Gastroesophageal sphincter (tissue), 4 donors: ENCODE measurements around the gene UGT2B15. TPM values are rescaled to one million over a fixed set of nuclear protein-coding genes. Genes with fewer than 3 reads are reported as not detected.
"Not testable (repeated sequence)": the region's sequence is repeated elsewhere in the genome, so short reads cannot be mapped to it uniquely, and the experiment has no call there.

Source experiments
- ATAC-seq: fragments of 150-250 bp; one replicate; pipeline ENCODE4 v1.9.1; 2016; ENCODE audit warnings: mild to moderate bottlenecking, moderate library complexity
- H3K27ac ChIP-seq, 4 donors: fragments of 200-600 bp; sonication (generic) in 3 of 4; 1 replicate in 3 of 4; 2 replicates in 1 of 4; pipeline ENCODE4 v1.5.1; 2016 to 2019
- H3K27me3 ChIP-seq: fragments of 200-600 bp; sonication (generic); one replicate; pipeline ENCODE4 v1.5.1; 2019
- H3K36me3 ChIP-seq, 2 donors: fragments of 200-600 bp; sonication (generic); one replicate each; pipeline ENCODE4 v1.5.1; 2019; ENCODE audit warnings: control low read depth in 1 of 2
- H3K4me1 ChIP-seq, 3 donors: fragments of 200-600 bp; sonication (generic); 1 replicate in 2 of 3; 2 replicates in 1 of 3; pipeline ENCODE4 v1.5.1; 2016 to 2019; ENCODE audit warnings: control low read depth in 2 of 3
- H3K4me3 ChIP-seq, 2 donors: fragments of 200-600 bp; sonication (generic); one replicate each; pipeline ENCODE4 v1.5.1; 2019; ENCODE audit warnings: mild to moderate bottlenecking in 1 of 2, moderate library complexity in 1 of 2
- H3K9me3 ChIP-seq, 3 donors: fragments of 200-600 bp; sonication (generic); one replicate each; pipeline ENCODE4 v1.5.1; 2017 to 2019; ENCODE audit warnings: control low read depth in 2 of 3
- CTCF ChIP-seq, 4 experiments: fragments of 200-600 bp in 2 of 4; fragments of 450-650 bp in 2 of 4; sonication (generic) in 1 of 4; IDR thresholded peaks; one replicate each; pipeline ENCODE4 v1.5.1; 2017 to 2019; ENCODE audit warnings: antibody characterized with exemption in 4 of 4, mild to moderate bottlenecking in 2 of 4, moderate library complexity in 2 of 4
- EP300 ChIP-seq: sonication (generic); formaldehyde crosslinking; IDR thresholded peaks from one replicate; pipeline ENCODE4 v1.6.1; 2017; ENCODE audit warnings: antibody characterized with exemption, mild to moderate bottlenecking
- POLR2A ChIP-seq, 2 donors: fragments of 450-650 bp; IDR thresholded peaks; one replicate each; pipeline ENCODE4 v1.6.1; 2017; ENCODE audit warnings: antibody characterized with exemption in 2 of 2, mild to moderate bottlenecking in 2 of 2, moderate library complexity in 1 of 2
- POLR2AphosphoS5 ChIP-seq: sonication (generic); formaldehyde crosslinking; IDR thresholded peaks from one replicate; pipeline ENCODE4 v1.6.1; 2017; ENCODE audit warnings: antibody characterized with exemption
- WGBS, 2 donors: methylation state at CpG; one replicate each; pipeline ENCODE4 v1.1.5; 2018; ENCODE audit warnings: low coverage in 1 of 2; 5-methylcytosine and 5-hydroxymethylcytosine counted together
- total RNA-seq, 4 donors: library from RNA; depleted of rRNA; stranded (reverse); fragments of >200 nt; gene quantifications; one replicate each; pipeline ENCODE4 v1.1.0, GENCODE V29; 2016

Gene UGT2B15
- total RNA-seq, 4 donors from 2014 or later = not detected

- no peaks in the 10 kb centered on the region for H3K27me3 ChIP-seq
- no peak for ATAC-seq
- H3K27ac ChIP-seq = no peak overlapping the region
- no peaks in the 10 kb centered on the region for H3K4me1 ChIP-seq
- TF ChIP-seq POLR2A (IDR thresholded peaks at IDR 0.05) (no peak), EP300 (no peak), CTCF (IDR thresholded peaks at IDR 0.05) (no peak), POLR2AphosphoS5 (no peak)
- no peaks in the 10 kb centered on the region for H3K36me3 ChIP-seq
- no peak overlapping the region for H3K4me3 ChIP-seq
- H3K9me3 ChIP-seq = no peaks in the 10 kb centered on the region
Observed at GRCh38 chr4:68658672-68659071, 11.8 kb downstream of the UGT2B15 start.

GRCh38 chr4:68657022-68657594 is 13.3 kb downstream of the UGT2B15 start:
- not testable (repeated sequence) for H3K27ac ChIP-seq

GRCh38 chr4:68656445-68656973 is 13.9 kb downstream of the UGT2B15 start:
- not testable (repeated sequence) for H3K4me1 ChIP-seq, H3K36me3 ChIP-seq, H3K27me3 ChIP-seq, ATAC-seq, H3K27ac ChIP-seq, H3K9me3 ChIP-seq, H3K4me3 ChIP-seq
- 61 to 100% methylated on average over 1 to 2 of the region's 2 CpGs for WGBS, 2 donors

More at GRCh38 chr4:68657022-68657594, 13.3 kb downstream of the UGT2B15 start:
- H3K36me3 ChIP-seq, H3K4me1 ChIP-seq, ATAC-seq, H3K27me3 ChIP-seq, H3K4me3 ChIP-seq, H3K9me3 ChIP-seq: not testable (repeated sequence)

- Histone ChIP-seq H3K27ac (no peak overlapping the region), H3K4me3 (no peak overlapping the region), H3K9me3 (no peaks in the 10 kb centered on the region), H3K36me3 (no peaks in the 10 kb centered on the region), H3K4me1 (no peaks in the 10 kb centered on the region), H3K27me3 (no peaks in the 10 kb centered on the region)
- no peak for TF ChIP-seq CTCF (IDR thresholded peaks at IDR 0.05)
- TF ChIP-seq POLR2A (IDR thresholded peaks at IDR 0.05) = no peak
- no peak for TF ChIP-seq EP300
- no peak for TF ChIP-seq POLR2AphosphoS5
- WGBS, 2 donors = 64 to 68% methylated on average over 2 of the region's 3 CpGs
- no peak for ATAC-seq
Observed at GRCh38 chr4:68655764-68656444, 14.5 kb downstream of the UGT2B15 start.

GRCh38 chr4:68654946-68655721 is 15.3 kb downstream of the UGT2B15 start:
- no peak for TF ChIP-seq EP300
- TF ChIP-seq POLR2AphosphoS5 = no peak
- TF ChIP-seq POLR2A (IDR thresholded peaks at IDR 0.05) = no peak
- no peak for TF ChIP-seq CTCF (IDR thresholded peaks at IDR 0.05)
- ATAC-seq = no peak
- no peak overlapping the region for H3K4me3 ChIP-seq
- no peak overlapping the region for H3K27ac ChIP-seq
- no peaks in the 10 kb centered on the region for H3K4me1 ChIP-seq
- WGBS, 2 donors = 57 to 76% methylated on average over 5 of the region's 5 CpGs
- H3K36me3 ChIP-seq = no peaks in the 10 kb centered on the region
- H3K9me3 ChIP-seq = no peaks in the 10 kb centered on the region
- H3K27me3 ChIP-seq = no peaks in the 10 kb centered on the region
